B cell (primary cell): ENCODE results near the gene MAP4K1. TPM values are rescaled to one million over a fixed set of nuclear protein-coding genes. Genes with fewer than 3 reads are reported as not detected.

Experiments
- ATAC-seq: fragments of 200-7000 bp; cut with Tn5 transposase; one replicate; pipeline ENCODE4 v1.10.0; 2021; ENCODE audit warnings: low read depth, mild to moderate bottlenecking, moderate number of reproducible peaks, moderate library complexity
- CTCF ChIA-PET: fragments of 350-600 bp; sonication (Branson Sonifier 250); formaldehyde crosslinking; loops from one replicate; lab custom pipeline; 2021; ENCODE audit warnings: antibody characterized with exemption, inconsistent platforms; lab: Charles Lee
- POLR2A ChIA-PET: fragments of 350-600 bp; sonication (Branson Sonifier 250); formaldehyde crosslinking; loops from one replicate; lab custom pipeline; 2021; ENCODE audit warnings: antibody characterized with exemption; lab: Charles Lee
- DNase-seq: peaks from one replicate; pipeline ENCODE4 v3.0.0; 2013
- H2AFZ ChIP-seq: 2 replicates; pipeline ENCODE4 v1.6.1; 2012; ENCODE audit warnings: mild to moderate bottlenecking, low read depth, low read length; ENCODE audit not compliant: insufficient read depth, poor library complexity, severe bottlenecking
- H3K27ac ChIP-seq, 2 donors: 1 replicate in 1 of 2; 2 replicates in 1 of 2; pipeline ENCODE4 v1.5.1; 2012 to 2013; ENCODE audit warnings: low read length in 2 of 2, mild to moderate bottlenecking in 2 of 2, moderate library complexity in 1 of 2
- H3K27me3 ChIP-seq, 4 experiments: fragments of 200-600 bp in 1 of 4; sonication (generic) in 1 of 4; replicated peaks in 1 of 4; 1 replicate in 2 of 4; 2 replicates in 2 of 4; pipeline versions ENCODE4 v1.6.1 to v1.7.0; 2013 to 2016; ENCODE audit warnings: low read length in 3 of 4, mild to moderate bottlenecking in 2 of 4, mixed read lengths in 1 of 4, moderate library complexity in 1 of 4; ENCODE audit not compliant: insufficient read depth in 4 of 4, control insufficient read depth in 3 of 4; ENCODE audit errors: control extremely low read depth in 1 of 4
- H3K36me3 ChIP-seq, 2 experiments: replicated peaks in 1 of 2; 1 replicate in 1 of 2; 2 replicates in 1 of 2; pipeline versions ENCODE4 v1.6.1 to v1.7.1; 2013; ENCODE audit warnings: low read length in 1 of 2; ENCODE audit not compliant: insufficient read depth in 2 of 2, control insufficient read depth in 1 of 2; ENCODE audit errors: control extremely low read depth in 1 of 2, extremely low read depth in 1 of 2
- H3K4me1 ChIP-seq, 2 donors: fragments of 200-600 bp in 1 of 2; sonication (generic) in 1 of 2; 1 replicate in 1 of 2; 2 replicates in 1 of 2; pipeline versions ENCODE4 v1.5.1 to v1.6.1; 2013 to 2017; ENCODE audit warnings: low read length in 2 of 2; ENCODE audit not compliant: control insufficient read depth in 2 of 2, insufficient read depth in 2 of 2
- H3K4me2 ChIP-seq: replicated peaks from 2 replicates; pipeline ENCODE3; 2012; ENCODE audit warnings: mild to moderate bottlenecking, low read depth, low read length; ENCODE audit not compliant: poor library complexity, severe bottlenecking
- H3K4me3 ChIP-seq, 5 experiments: fragments of 200-600 bp in 1 of 5; sonication (generic) in 1 of 5; 1 replicate in 3 of 5; 2 replicates in 2 of 5; pipeline versions ENCODE4 v1.5.1 to v1.7.0; 2011 to 2016; ENCODE audit warnings: low read length in 4 of 5, mild to moderate bottlenecking in 4 of 5, low read depth in 2 of 5, control low read depth in 1 of 5, moderate library complexity in 1 of 5; ENCODE audit not compliant: insufficient read depth in 1 of 5; ENCODE audit errors: control extremely low read depth in 1 of 5, extremely low read depth in 1 of 5
- H3K79me2 ChIP-seq: fragments of 200-600 bp; sonication (generic); one replicate; pipeline ENCODE4 v1.6.0; 2016; ENCODE audit warnings: low read length; ENCODE audit not compliant: control insufficient read depth, insufficient read depth
- H3K9ac ChIP-seq: fragments of 200-600 bp; sonication (generic); 2 replicates; pipeline ENCODE4 v1.6.1; 2017; ENCODE audit warnings: mild to moderate bottlenecking, low read length, moderate library complexity
- H3K9me3 ChIP-seq, 3 donors: one replicate each; pipeline versions ENCODE4 v1.6.1 to v1.7.1; 2013; ENCODE audit warnings: low read length in 2 of 3; ENCODE audit not compliant: control insufficient read depth in 2 of 3, insufficient read depth in 1 of 3; ENCODE audit errors: control extremely low read depth in 1 of 3
- H4K20me1 ChIP-seq: 2 replicates; pipeline ENCODE4 v1.6.0; 2012; ENCODE audit warnings: mild to moderate bottlenecking, low read length; ENCODE audit not compliant: insufficient read depth, control insufficient read depth, poor library complexity, severe bottlenecking
- H3K27ac Mint-ChIP-seq: one replicate; pipeline ENCODE4 v1.8.0; 2021; ENCODE audit warnings: mixed read lengths
- H3K27me3 Mint-ChIP-seq: one replicate; pipeline ENCODE4 v1.8.0; 2021; ENCODE audit warnings: mixed read lengths
- H3K4me1 Mint-ChIP-seq: one replicate; pipeline ENCODE4 v1.8.0; 2021; ENCODE audit warnings: mixed read lengths
- H3K4me3 Mint-ChIP-seq: one replicate; pipeline ENCODE4 v1.8.0; 2021; ENCODE audit warnings: mixed read lengths
- H3K9me3 Mint-ChIP-seq: one replicate; pipeline ENCODE4 v1.8.0; 2022; ENCODE audit warnings: mixed read lengths; ENCODE audit not compliant: insufficient read depth
- EZH2 ChIP-seq: IDR thresholded peaks from 2 replicates; pipeline ENCODE4 v1.6.1; 2012; ENCODE audit warnings: borderline replicate concordance, low read depth, mild to moderate bottlenecking, moderate library complexity, low read length; ENCODE audit not compliant: insufficient read depth, poor library complexity, severe bottlenecking
- WGBS: methylation state at CpG from one replicate; pipeline ENCODE4 v1.1.5; 2013; ENCODE audit warnings: missing lambda C conversion rate; ENCODE audit not compliant: insufficient coverage; 5-methylcytosine and 5-hydroxymethylcytosine counted together
- intact Hi-C: fragments of 100-400 bp; cut with micrococcal nuclease; formaldehyde crosslinking; loops from one replicate; pipeline ENCODE4 v1.10.0; 2022
- polyA plus RNA-seq: library from polyadenylated mRNA; depleted of rRNA; stranded (reverse); fragments of >200 nt; gene quantifications from 2 replicates; pipeline ENCODE4 v1.2.3, GENCODE V29; 2012
- total RNA-seq, 2 donors: library from RNA; stranded (reverse); fragments of 120-200 nt in 1 of 2; gene quantifications; 1 replicate in 1 of 2; 2 replicates in 1 of 2; pipeline versions ENCODE4 v1.2.3 to v1.2.4, GENCODE V29; 2013 to 2022
- TF ChIP-seq, protein P1 (sequence below): fragments of 200-600 bp; IDR thresholded peaks from one replicate; pipeline ENCODE4 v1.8.0; 2022; ENCODE audit warnings: antibody characterized with exemption, mild to moderate bottlenecking

The MAP4K1 gene
- total and polyA plus RNA-seq, 2 donors (not counting 1 experiment from before 2014, with no cell fraction given), result 291 to 415 TPM

DNA sequence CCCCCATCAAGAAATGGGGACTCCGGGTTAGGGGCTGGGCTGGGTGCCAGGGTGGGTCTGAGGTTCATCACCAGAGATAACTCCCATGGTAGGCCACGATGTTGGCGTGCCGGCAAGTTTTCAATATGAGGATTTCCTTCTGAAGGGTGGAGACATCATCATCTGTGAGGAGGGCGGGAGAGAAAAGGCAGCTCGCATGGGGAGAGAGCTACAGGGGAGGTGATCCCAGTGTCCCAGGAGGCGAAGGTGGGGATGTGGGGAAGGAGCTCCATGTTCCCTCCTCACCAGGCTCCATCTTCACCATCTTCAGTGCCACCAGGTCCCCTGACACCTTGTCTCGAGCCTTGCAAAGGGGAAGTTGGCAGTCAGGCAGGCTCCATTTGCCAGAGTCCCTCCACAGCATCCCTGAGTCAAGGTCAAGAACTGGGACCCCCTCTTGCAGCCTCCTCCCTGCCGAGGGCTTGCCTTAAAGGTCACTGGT, 430 bp downstream of the MAP4K1 start:
- ChIA-PET POLR2A (interaction anchor here (0.5 to 2.4 kb wide), 8 partner anchors 30 to 743 kb away, joined by 3 to 14 read pairs (median 5); partner anchors contain the start of genes ACTN4, FAM98C, MRPS12 and NFKBIB), CTCF (interaction anchor here (0.9 to 5.6 kb wide), 7 partner anchors 18 to 314 kb away, joined by 3 to 65 read pairs (median 6); partner anchors contain the start of genes FAM98C, MRPS12 and SARS2)
- Histone ChIP-seq H3K9ac (peak overlapping the region; percentile 98), H3K27ac (peak overlapping the region; percentile 88 to 93), H3K79me2 (peaks cover 85% of the 10 kb centered on the region), H3K4me3 (peak overlapping the region; percentile 30 to 95 (median 71)), H3K4me2 (peak overlapping the region; percentile 93), H3K36me3 (peaks cover 2 to 47% of the 10 kb centered on the region in 2 experiments), H2AFZ (peak overlapping the region; percentile 86), H3K4me1 (peaks cover 33 to 54% of the 10 kb centered on the region in 2 donors), H4K20me1 (peaks cover 45% of the 10 kb centered on the region), H3K27me3 (no peaks in the 10 kb centered on the region), H3K9me3 (no peaks in the 10 kb centered on the region)
- no peak for TF ChIP-seq EZH2
- Mint-ChIP-seq H3K4me1 (peaks cover 55% of the 10 kb centered on the region), H3K4me3 (peak overlapping the region; percentile 100), H3K27me3 (no peaks in the 10 kb centered on the region), H3K27ac (peak overlapping the region; percentile 98), H3K9me3 (no peaks in the 10 kb centered on the region)
- DNase-seq, result peak; percentile 75
- WGBS, result 0% methylated on average over 5 of the region's 9 CpGs
- intact Hi-C loops, result loop anchor here (1.0 to 10.0 kb wide), 5 partner anchors 60 to 795 kb away; partner anchors contain the start of genes GGN, PLEKHG2, SIPA1L3 and SPRED3
- ATAC-seq, result peak; percentile 4

- DNase-seq (no peak), ATAC-seq (no peak)
- TF ChIP-seq, protein P1, sequence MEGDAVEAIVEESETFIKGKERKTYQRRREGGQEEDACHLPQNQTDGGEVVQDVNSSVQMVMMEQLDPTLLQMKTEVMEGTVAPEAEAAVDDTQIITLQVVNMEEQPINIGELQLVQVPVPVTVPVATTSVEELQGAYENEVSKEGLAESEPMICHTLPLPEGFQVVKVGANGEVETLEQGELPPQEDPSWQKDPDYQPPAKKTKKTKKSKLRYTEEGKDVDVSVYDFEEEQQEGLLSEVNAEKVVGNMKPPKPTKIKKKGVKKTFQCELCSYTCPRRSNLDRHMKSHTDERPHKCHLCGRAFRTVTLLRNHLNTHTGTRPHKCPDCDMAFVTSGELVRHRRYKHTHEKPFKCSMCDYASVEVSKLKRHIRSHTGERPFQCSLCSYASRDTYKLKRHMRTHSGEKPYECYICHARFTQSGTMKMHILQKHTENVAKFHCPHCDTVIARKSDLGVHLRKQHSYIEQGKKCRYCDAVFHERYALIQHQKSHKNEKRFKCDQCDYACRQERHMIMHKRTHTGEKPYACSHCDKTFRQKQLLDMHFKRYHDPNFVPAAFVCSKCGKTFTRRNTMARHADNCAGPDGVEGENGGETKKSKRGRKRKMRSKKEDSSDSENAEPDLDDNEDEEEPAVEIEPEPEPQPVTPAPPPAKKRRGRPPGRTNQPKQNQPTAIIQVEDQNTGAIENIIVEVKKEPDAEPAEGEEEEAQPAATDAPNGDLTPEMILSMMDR, result no peak
- TF ChIP-seq EZH2, result no peak
- H3K27ac Mint-ChIP-seq, result peak overlapping the region; percentile 98
- H3K9me3 Mint-ChIP-seq, result no peaks in the 10 kb centered on the region
- peak overlapping the region; percentile 25 for H2AFZ ChIP-seq
- peak overlapping the region; percentile 93 for H3K4me2 ChIP-seq
- peak overlapping the region; percentile 98 for H3K9ac ChIP-seq
- no peaks in the 10 kb centered on the region for H3K27me3 Mint-ChIP-seq
- ChIA-PET CTCF (interaction anchor here (0.5 to 1.0 kb wide), 4 partner anchors 18 to 314 kb away, joined by 3 to 4 read pairs (median 3); partner anchors contain the start of gene SARS2), POLR2A (no interaction called here)
- H3K36me3 ChIP-seq, result peaks cover 0 to 44% of the 10 kb centered on the region in 2 experiments
- H3K27ac ChIP-seq, result peak overlapping the region; percentile 88 to 93
- intact Hi-C loops, result loop anchor here (5.0 to 10.0 kb wide), 4 partner anchors 59 to 796 kb away; partner anchors contain the start of genes GGN, PLEKHG2, SIPA1L3 and SPRED3
- H3K4me3 Mint-ChIP-seq, result peak overlapping the region; percentile 100
- H3K9me3 ChIP-seq, result no peaks in the 10 kb centered on the region
- H3K79me2 ChIP-seq, result peaks cover 81% of the 10 kb centered on the region
- 69% methylated on average over 5 of the region's 6 CpGs for WGBS
- peaks cover 33 to 54% of the 10 kb centered on the region in 2 donors for H3K4me1 ChIP-seq
- peaks cover 41% of the 10 kb centered on the region for H4K20me1 ChIP-seq
- no peaks in the 10 kb centered on the region for H3K27me3 ChIP-seq
- peaks cover 55% of the 10 kb centered on the region for H3K4me1 Mint-ChIP-seq
- peak overlapping the region in 4 of 5 experiments; percentile 54 to 95 (median 80) for H3K4me3 ChIP-seq
These were observed 1.5 kb downstream of the MAP4K1 start for GRCh38 chr19:38616265-38616664.
